HG02981 (cell line): ENCODE data around the gene A1BG.
A peak's percentile ranks its signal among the peaks of the same experiment; 100 is the strongest.
"Not testable (repeated sequence)": the region's sequence is repeated elsewhere in the genome, so short reads cannot be mapped to it uniquely, and the experiment has no call there.

ENCODE experiments used
- ATAC-seq: cut with Tn5 transposase; IDR thresholded peaks from one replicate; pipeline ENCODE4 v1.9.1; 2021; ENCODE audit warnings: mild to moderate bottlenecking, moderate library complexity; ENCODE audit not compliant: unreplicated experiment

The A1BG gene

DNA sequence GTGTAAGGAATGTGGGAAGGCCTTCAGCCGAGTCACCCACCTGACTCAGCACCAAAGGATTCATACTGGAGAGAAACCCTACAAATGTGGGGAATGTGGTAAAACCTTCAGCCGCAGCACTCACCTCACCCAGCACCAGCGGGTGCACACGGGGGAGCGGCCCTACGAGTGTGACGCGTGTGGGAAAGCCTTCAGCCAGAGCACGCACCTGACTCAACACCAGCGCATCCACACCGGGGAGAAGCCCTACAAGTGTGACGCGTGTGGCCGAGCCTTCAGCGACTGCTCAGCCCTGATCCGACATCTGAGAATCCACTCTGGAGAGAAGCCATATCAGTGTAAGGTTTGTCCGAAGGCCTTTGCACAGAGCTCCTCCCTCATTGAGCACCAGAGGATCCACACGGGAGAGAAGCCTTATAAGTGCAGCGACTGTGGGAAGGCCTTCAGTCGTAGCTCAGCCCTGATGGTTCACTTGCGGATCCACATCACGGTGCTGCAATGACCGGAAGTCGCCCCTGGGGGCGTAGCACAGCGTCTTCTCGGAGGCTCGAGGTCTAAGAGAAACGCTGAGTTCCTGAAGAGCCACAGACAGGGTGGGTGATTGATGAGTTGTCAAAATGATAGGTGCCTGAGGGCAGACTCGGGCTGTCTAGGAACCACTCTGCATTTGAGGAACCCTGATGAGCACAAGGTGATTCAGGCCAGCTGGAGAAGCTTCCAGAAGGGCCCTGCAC is 14.3 kb downstream of the A1BG start:
- ATAC-seq: no peak

DNA sequence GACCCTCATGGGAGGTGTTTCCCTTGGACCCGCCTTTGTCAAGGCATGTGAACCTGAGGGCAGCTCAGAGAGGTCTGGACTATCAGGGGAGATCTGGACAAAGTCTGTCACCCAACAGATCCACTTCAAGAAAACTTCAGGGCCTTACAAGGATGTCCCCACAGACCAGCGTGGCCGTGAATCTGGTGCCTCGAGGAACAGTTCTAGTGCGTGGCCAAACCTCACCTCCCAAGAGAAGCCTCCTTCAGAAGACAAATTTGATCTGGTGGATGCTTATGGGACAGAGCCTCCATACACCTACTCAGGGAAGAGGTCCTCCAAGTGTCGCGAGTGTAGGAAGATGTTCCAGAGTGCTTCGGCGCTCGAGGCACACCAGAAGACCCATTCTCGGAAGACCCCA is 15.0 kb downstream of the A1BG start:
- no peak for ATAC-seq

DNA sequence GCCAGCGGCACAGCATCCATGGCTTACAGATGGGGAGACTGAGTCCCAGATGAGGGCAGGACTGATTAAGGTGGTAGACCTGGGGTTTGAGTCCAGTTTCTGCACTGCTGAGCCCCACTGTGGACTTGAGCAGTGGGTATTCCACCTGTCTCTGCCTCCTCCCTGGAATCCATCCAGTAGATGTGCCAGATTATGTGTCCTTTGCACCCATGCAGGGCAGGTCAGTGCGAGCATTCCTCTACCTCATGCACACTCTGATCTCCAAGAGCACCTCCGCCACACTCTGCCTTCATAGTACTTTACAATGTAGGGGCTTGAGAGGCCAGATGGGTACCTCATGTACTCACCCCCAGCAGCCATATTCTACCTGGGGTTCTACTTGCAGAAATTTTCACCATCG is 16.5 kb downstream of the A1BG start:
- no peak for ATAC-seq

DNA sequence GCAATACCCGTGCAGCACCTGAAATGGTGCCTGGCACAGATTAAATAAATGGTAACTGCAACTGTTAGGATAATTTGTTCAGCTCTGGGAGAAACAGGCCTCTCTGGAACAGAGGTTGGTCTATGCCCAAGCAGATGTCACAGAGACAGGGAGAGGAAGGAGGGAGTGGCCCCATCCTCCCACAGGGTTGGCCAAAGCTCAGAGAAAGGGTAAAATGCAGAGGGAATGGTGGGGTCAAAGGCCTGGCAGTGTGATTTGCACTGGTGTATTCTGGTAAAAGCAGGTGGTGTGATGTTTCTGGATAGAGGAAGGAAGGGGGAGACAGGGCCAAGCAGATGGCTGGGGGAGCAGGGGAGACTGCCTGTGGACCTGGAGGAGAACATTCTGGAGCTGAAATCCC is 17.1 kb downstream of the A1BG start:
- ATAC-seq: no peak

DNA sequence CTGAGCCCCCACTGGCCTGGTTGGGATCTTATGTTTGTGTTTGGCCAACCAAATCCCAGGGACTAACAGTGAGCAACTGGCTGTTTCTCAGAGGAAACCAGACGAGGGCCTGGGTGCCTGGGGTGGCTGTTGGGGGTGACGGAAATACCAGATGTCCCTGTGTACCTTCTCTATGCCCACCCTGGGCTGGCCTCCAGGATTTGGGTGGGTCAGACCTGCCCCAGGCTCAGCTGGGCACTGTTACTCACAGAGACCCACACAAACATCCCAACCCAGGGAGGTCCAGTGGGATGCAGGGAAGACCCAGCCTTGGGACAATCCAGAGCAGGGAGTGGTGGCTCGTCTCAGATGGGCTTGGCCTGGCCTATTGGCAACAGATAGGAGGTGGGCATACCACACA is 17.7 kb downstream of the A1BG start:
- no peak for ATAC-seq

DNA sequence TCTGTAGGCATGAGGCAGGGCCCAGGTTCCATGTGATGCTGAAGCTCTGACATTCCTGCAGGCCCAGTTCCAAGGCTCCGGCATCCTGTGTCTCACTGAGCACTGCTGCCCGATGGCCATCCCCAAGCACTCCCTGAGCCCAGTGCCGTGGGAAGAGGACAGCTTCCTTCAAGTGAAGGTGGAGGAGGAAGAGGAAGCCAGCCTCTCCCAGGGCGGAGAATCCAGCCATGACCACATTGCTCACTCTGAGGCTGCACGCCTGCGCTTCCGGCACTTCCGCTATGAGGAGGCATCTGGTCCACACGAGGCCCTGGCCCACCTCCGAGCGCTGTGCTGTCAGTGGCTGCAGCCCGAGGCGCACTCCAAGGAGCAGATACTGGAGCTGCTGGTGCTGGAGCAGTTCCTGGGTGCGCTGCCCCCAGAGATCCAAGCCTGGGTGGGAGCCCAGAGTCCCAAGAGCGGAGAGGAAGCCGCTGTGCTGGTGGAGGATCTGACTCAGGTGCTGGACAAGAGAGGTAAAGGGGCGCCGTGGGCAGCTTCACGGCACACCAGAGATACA is 18.5 kb downstream of the A1BG start:
- ATAC-seq: no peak

DNA sequence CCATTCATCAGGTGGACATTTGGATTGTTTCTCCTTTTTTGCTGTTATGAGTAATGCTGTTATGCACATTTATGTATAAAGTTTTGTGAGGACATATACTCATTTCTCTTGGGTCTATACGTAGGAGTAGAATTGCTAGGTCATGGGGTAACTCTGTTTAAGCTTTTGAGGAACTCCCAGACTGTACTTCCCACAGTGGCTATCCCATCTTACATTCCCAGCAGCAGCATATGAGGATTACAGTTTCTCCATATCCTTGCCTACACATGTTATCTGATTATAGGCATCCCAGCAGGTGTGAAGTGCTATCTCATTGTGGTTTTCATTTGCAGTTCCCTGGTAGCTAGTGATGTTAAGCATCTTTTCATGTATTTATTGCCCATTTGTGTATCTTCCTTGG is 20.6 kb downstream of the A1BG start:
- ATAC-seq: no peak

DNA sequence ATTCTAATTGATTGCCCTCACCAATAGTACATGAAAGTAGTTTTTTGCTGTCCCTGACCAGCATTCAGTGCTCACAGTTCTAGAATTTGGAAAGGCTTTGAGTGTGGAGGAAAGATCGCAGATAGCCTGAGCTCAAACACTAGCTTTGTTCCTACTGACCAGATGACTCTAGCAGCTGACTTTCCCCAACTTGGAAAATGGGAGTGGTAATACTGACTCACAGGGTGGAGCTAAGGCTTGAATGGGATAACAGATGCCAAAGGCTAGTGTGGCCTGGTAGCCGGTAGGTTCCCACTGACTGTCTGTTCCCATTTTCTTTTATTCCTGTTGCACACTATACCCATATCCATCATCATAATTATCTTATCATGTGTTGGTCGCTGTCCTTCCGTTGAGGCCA is 22.8 kb downstream of the A1BG start:
- ATAC-seq: no peak

DNA sequence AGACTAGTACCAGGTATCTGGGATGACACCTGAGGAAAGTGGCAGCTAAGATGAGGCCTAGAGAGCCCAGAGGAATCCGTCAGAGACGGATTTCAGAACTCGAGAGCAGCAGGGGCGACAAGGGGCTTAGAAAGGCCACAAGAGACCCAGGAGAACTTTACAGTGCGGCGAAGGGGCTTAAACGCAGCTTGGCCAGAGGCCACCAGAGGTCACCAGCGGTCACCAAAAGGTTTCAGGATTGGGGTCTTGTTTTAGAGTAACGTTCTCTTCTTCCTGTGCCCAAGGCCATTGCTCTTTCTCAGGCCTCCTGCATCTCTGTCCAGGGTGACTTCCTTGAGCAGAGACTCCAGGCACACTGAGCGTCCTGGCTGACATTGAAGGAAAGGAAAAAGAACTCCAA is 24.3 kb downstream of the A1BG start:
- no peak for ATAC-seq

DNA sequence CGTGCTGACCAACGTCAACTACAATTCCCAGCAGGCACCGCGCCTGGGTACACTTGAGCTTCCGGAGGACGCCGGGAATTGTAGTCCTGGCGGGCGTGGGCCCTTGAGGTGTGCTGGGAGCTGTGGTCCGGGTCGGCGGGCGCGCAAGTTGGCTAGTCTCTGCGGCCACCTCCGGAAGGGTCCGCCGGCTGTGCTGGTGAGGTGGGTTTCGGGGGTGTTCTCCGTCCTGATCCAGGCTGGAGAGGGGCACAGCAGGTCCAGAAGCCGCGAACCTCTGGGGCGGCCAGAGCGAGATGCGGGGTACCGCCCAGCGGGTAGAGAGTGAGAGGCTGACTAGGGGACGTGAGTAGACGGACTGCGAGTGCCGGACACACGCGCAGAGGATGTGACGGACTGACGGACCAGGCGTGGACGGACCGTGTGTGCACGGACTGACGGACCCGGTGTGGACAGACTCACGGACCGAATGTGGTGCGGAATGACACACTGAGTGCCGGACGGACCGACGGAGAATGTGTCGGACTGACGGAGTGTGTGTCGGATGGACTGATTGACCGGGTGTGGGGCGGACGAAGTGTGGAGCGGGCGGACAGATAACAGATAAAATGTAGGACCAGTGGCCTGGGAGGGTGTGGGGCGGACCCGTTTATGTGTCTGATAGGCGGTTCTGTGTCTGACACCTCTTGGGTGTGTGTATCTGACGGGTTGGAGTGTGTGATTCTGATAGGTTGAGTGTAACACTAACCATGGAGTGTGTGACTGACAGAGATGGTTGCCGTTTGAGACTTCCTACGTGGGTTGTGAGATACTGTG is 26.2 kb downstream of the A1BG start, which contains the start of gene ZSCAN22:
ZSCAN22 (plus strand) TSS at position 81 of the 813 bp plus-strand sequence. CDS start 7,809 bp downstream, outside the sequence.
- peak; percentile 84 for ATAC-seq

DNA sequence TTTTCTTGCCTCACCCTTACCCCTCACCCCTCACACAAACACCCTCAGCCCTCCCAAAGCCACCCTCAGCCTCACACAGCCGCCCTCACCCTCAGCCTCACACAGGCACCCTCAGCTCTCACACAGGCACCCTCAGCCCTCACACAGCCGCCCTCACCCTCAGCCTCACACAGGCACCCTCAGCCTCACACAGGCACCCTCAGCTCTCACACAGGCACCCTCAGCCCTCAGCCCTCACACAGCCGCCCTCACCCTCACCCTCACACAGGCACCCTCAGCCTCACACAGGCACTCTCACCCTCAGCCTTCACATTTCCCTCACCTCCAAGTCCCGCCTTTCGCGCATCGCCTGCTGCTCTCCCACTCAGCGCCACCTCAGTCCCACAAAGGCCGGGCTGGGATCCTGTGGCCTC is 26.8 kb downstream of the A1BG start:
- ATAC-seq: no peak

DNA sequence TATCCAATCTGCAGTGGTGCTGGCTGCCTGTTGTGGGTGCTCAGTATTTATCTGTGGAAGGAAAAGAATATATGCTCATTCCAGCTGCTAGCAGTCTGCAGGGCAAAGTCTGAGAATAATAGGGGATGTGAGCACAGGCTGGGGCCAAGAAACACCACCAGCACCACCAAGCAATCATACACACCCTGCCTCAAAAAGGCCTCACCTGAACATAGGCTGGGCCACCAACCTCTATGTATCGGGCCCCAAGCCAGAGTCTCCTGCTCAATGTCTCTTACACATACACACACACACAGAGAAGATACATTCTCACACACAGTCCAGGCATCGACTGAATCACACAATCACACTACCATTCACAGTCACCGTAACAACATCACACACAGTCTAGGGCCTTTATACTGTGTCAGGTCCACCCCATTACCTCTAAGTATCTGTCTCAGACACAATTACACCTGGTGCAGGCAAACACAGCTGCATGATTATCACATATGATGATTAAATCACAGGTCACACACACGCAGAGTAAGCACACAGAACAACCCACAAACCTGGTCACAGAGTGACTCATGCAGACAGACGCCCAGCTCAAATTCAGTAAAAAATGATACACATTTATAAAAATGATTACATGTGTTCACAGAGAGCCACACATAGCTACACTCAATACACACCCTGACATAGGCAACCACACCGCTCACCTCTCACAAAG is 27.8 kb downstream of the A1BG start:
- ATAC-seq: no peak

DNA sequence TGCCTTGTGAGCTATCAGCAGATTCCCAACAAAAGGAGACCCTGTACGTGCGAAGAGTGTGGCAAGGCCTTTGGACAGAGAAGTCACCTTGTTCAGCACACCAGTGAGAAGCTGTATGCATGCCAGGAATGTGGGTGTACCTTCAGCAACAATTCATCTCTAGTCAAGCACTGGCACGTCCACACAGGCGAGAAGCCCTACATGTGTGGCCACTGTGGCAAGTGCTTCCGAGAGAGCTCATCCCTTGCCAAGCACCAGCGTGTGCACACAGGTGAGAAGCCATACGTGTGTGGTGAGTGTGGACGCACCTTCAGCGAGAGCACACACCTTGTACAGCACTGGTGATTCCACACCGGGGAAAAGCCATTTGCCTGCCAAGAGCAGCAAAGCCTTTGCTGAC is 34.1 kb downstream of the A1BG start:
- no peak for ATAC-seq

DNA sequence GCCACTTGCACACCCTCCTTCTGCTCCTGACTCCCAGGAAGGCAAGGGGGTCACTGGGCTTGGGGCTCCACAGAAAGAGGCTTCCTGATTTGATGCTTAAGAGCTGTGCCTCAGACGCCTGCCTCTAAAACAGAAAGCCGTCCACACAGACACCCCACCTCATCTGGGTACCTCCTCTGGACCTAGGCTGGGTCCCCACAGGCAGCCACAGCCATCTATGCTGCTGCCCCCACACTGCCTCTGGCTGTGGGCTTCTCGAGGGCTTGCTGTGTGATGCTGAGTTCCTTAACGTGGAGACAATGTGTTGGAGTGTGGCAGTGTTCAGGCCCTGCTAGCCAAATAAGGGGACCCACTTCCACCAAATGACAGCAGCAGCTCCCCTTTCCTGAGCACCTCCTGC is 35.0 kb downstream of the A1BG start:
- no peak for ATAC-seq

DNA sequence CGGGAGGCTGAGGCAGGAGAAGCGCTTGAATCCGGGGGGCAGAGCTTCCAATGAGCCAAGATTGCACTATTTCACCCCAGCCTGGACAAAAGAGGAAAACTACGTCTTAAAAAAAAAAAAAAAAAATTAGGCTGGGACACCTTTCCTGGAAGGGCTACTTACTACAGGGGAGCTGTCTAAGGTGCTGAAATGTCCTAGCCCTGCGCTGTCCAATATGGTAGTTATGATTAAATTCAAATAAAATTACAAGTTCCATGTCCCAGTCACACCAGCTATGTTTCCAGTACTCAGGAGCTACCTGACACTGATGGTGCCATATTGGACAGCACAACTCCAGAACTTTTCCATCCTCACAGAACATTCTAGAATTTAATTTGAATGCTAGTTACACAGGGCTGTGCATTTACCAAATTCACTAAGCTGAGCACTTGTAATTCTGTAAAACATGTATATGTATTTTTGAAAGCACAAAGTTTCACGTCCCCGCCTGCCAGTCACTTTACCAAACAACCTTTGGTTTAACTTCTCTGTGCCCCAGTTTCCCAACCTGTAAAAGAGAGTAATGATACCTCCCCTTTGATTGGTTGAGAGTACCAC is 35.7 kb downstream of the A1BG start:
- no peak for ATAC-seq

DNA sequence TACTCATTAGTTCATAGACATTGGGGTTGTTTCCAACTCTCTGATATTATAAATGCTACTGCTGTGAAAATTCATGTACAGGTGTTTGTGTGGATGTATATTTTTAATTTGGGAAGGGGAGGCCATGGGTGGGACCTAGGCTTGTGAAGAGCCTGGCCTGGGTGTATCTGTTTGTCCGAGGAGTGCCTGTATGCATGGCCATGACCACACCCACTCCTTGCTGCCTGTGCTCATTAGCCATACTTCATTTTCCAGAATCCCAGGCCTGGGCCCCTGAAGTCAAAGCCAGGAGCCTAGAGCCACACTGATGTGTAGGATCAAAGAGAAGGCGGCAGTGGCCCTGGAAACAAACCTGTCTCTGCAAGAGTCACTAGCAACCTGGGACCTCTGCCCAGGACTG is 37.7 kb downstream of the A1BG start:
- no peak for ATAC-seq

DNA sequence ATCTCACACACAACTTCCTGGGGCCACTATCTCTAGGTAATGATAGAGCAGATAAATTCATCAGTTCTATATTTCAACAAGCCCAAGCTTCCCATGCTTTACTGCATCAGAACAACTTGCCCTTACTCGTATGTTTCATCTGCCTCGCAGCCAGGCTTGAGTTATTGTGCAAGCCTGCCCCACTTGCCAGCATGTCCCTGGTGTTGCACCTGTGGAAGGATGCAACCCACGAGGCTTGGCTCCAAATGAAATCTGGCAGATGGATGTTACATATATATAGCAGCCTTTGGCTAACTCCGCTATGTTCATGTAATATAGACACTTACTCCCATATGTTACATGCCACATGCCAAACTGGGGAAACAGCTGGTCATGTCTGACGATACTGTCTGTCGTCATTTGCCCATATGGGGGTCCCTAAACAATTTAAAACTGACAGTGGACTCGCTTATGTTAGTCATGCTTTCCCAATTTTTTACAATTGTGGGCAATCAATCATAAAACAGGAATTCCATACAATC is 41.9 kb downstream of the A1BG start:
- ATAC-seq: no peak

DNA sequence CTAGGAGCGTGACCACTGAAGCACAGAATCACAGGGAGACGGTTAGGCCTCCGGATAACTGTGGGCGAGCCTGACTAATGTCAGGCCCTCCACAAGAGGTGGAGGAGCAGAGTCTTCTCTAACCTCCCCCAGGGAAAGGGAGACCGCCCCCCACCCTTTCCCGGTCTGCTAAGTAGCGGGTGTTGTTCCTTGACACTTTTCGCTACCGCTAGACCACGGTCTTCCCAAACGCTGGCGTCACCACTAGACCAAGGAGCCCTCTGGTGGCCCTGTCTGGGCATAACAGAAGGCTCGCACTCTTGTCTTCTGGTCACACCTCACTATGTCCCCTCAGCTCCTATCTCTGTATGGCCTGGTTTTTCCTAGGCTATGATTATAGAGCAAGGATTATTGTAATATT is 42.6 kb downstream of the A1BG start:
- not testable (repeated sequence) for ATAC-seq

DNA sequence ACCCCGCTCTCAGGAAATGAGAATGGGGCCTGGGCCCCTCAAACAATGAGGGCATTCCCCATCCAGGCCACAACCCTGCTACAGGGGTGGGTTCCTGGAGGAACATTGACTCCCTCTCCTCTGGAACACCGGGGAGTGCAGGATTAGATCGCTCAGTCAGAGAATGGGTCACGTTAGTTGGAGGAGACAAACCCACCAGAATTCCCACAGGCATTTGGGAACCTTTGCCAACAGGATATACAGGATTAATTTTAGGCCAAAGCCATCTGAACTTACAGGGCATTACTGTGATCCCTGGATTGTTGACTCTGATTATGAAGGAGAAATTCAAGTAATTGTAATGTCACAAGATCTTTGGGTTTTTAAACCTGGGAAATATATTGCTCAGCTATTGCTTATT is 45.6 kb downstream of the A1BG start:
- no peak for ATAC-seq

DNA sequence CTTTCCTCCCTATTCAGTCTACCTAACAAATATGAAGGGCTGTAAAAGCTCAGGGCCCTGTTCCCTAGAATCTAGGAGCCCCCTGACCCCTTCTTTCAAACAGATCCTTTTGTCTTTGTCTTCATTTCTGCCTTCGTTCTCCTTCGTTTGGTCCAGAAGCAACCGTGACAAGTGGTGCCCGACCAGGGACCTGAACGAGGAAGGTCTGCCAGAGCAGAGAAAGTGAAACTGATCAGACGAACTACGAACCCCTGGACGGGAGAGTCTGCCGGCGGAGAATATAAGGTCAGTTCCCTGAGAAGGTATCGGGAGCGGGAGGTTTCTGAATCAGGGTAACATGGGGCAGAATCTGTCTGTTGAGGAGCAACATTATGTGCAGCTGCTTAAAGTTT is 47.4 kb downstream of the A1BG start:
- no peak for ATAC-seq
